ENCODE results near the gene ADARB1. TPM values are rescaled to one million over a fixed set of nuclear protein-coding genes. Genes with fewer than 3 reads are reported as not detected.

The ADARB1 gene
- 26.0 and 50.2 TPM in 2 replicates for total RNA-seq

DNA sequence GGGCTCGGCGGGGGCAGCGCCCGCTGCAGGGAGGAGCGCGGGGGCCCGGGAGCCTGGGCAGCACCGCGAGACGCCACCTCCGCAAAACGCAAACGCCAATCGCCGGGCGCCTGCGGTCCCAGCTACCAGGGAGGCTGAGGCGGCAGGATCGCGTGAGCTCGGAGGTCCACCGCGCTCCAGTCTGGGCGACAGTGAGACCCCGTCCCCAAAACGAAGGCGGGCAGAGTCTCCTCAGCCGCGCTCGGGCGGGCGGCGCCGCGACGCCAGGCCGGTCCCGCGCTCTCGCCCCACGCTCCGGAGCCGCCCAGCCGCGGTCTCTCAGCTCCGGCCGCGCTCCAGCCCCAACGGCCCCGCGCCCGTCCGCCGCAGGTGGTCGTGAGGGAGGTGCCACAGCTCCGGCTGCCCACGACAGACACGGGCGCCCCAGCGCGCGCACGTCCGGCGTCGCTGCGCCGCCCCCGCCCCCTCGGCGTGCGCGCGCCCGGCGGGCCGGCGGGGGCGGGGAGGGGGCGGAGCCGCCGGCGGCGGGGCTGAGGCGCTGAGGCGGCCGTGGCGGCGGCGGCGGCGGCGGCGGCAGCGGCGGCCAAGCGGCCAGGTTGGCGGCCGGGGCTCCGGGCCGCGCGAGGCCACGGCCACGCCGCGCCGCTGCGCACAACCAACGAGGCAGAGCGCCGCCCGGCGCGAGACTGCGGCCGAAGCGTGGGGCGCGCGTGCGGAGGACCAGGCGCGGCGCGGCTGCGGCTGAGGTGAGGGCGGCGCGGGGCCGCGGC, at the start of gene ADARB1:
Gene ADARB1 (plus strand): TSS at position 533 of the 770 bp plus-strand sequence. CDS start 97,077 bp downstream, outside the sequence.

Other genes with a start within 250 kb of the ADARB1 start
- gene PTTG1IP, start 200.9 kb upstream of the ADARB1 start, total RNA-seq = 276 and 321 TPM in 2 replicates
- 0.12 and 4.3 TPM in 2 replicates for gene ITGB2, start 153.7 kb upstream of the ADARB1 start, total RNA-seq
- gene SLX9, start 134.6 kb upstream of the ADARB1 start, total RNA-seq = 18.3 and 27.8 TPM in 2 replicates
- 30.8 and 38.2 TPM in 2 replicates for gene POFUT2, start 213.3 kb downstream of the ADARB1 start, total RNA-seq

Measured in pericardium fibroblast (primary cell).